ENCODE results near the gene LIPM. TPM values are rescaled to one million over a fixed set of nuclear protein-coding genes. Genes with fewer than 3 reads are reported as not detected.

Gene LIPM
- total and polyA plus RNA-seq, 2 of the 13 experiments (the other 11 are each of a cell fraction or from before 2014, with no cell fraction given) = not detected

- no peak overlapping the region for H3K9ac ChIP-seq (ENCODE audit: insufficient read depth, low read depth, low read length)
- no peaks in the 10 kb centered on the region for H3K79me2 ChIP-seq (ENCODE audit: insufficient read depth, low read length)
- WGBS (ENCODE audit: low lambda C conversion rate) = 24% methylated on average over 5 of the region's 5 CpGs
- TF ChIP-seq TSC22D2 (CRISPR knock-in tag; IDR thresholded peaks at IDR 0.05; ENCODE audit: borderline replicate concordance) = no peak
- TF ChIP-seq ZSCAN29 (CRISPR knock-in tag; conservative IDR thresholded peaks at IDR 0.05) = no peak
- TF ChIP-seq ZNF326 (CRISPR knock-in tag; IDR thresholded peaks at IDR 0.05; ENCODE audit: borderline replicate concordance) = no peak
- TF ChIP-seq ZNF589 (CRISPR knock-in tag; conservative IDR thresholded peaks at IDR 0.05) = no peak
- TF ChIP-seq ZNF354B (CRISPR knock-in tag; IDR thresholded peaks at IDR 0.05) = no peak
- no peak for TF ChIP-seq HES4 (CRISPR knock-in tag; IDR thresholded peaks at IDR 0.05; ENCODE audit: borderline replicate concordance)
- TF ChIP-seq ZNF143 (CRISPR knock-in tag; IDR thresholded peaks at IDR 0.05) = no peak
- DNase-seq (ENCODE audit: low spot score) (no peak), FAIRE-seq (no peak), ATAC-seq (no peak)
- no peak overlapping the region for H2AFZ ChIP-seq (ENCODE audit: low read length)
- H3K4me3 ChIP-seq (replicated peaks in 1 of 3; ENCODE audit: insufficient read depth in 1 of 3, low read depth in 2 of 3, low read length in 3 of 3) = no peak overlapping the region
- no peaks in the 10 kb centered on the region for H3K36me3 ChIP-seq (replicated peaks in 1 of 2; ENCODE audit: control insufficient read depth in 1 of 2, insufficient read depth in 2 of 2, low read length in 2 of 2)
- H3K27me3 ChIP-seq (ENCODE audit: control insufficient read depth in 1 of 2, insufficient read depth in 2 of 2, low read length in 2 of 2) = no peaks in the 10 kb centered on the region; a peak in 2 of 5 replicates
- H4K20me1 ChIP-seq (ENCODE audit: insufficient read depth, low read length) = no peaks in the 10 kb centered on the region
- H3K4me2 ChIP-seq (ENCODE audit: low read depth, low read length) = no peak overlapping the region
- BruUV-seq (replicated peaks) = no TSS peak
- CTCF ChIA-PET (ENCODE audit: low intra/inter-chr PET ratio, low total read pairs) = no interaction called here
- H3K27ac ChIP-seq (ENCODE audit: extremely low read length, insufficient read depth, low read length) = no peak overlapping the region
- in situ Hi-C loops (cut with HindIII; ENCODE audit: extremely low pct_ligation_motif_present, low pct_unique_long_range_greater_than_20kb) = loop anchor here (25.0 kb wide), 1 partner anchor 371 kb away; the partner anchor contains the start of gene CH25H
- POLR2A ChIA-PET = no interaction called here
- intact Hi-C loops (cut with micrococcal nuclease; ENCODE audit: unreplicated experiment) = no loop called here
- H3K9me3 ChIP-seq (ENCODE audit: low read length) = no peaks in the 10 kb centered on the region
- H3K4me1 ChIP-seq (ENCODE audit: insufficient read depth, low read length) = no peaks in the 10 kb centered on the region
Measured at GRCh38 chr10:88840881-88841280, 38.4 kb downstream of the LIPM start.

- DNase-seq (ENCODE audit: low spot score) = no peak
- ChIA-PET CTCF (ENCODE audit: low intra/inter-chr PET ratio, low total read pairs) (no interaction called here), POLR2A (no interaction called here)
- Histone ChIP-seq H3K27ac (ENCODE audit: extremely low read length, insufficient read depth, low read length) (no peak overlapping the region), H3K79me2 (ENCODE audit: insufficient read depth, low read length) (no peaks in the 10 kb centered on the region), H2AFZ (ENCODE audit: low read length) (no peak overlapping the region), H3K4me1 (ENCODE audit: insufficient read depth, low read length) (no peaks in the 10 kb centered on the region), H3K36me3 (replicated peaks in 1 of 2; ENCODE audit: control insufficient read depth in 1 of 2, insufficient read depth in 2 of 2, low read length in 2 of 2) (no peaks in the 10 kb centered on the region), H3K9me3 (ENCODE audit: low read length) (no peaks in the 10 kb centered on the region), H4K20me1 (ENCODE audit: insufficient read depth, low read length) (no peaks in the 10 kb centered on the region), H3K4me3 (replicated peaks in 1 of 3; ENCODE audit: insufficient read depth in 1 of 3, low read depth in 2 of 3, low read length in 3 of 3) (no peak overlapping the region), H3K4me2 (ENCODE audit: low read depth, low read length) (no peak overlapping the region), H3K9ac (ENCODE audit: insufficient read depth, low read depth, low read length) (no peak overlapping the region), H3K27me3 (ENCODE audit: control insufficient read depth in 1 of 2, insufficient read depth in 2 of 2, low read length in 2 of 2) (no peaks in the 10 kb centered on the region; a peak in 2 of 5 replicates)
- intact Hi-C loops (cut with micrococcal nuclease; ENCODE audit: unreplicated experiment) (no loop called here), in situ Hi-C loops (cut with HindIII; ENCODE audit: extremely low pct_ligation_motif_present, low pct_unique_long_range_greater_than_20kb) (loop anchor here (25.0 kb wide), 1 partner anchor 371 kb away; the partner anchor contains the start of gene CH25H)
- WGBS (ENCODE audit: low lambda C conversion rate) = 33% methylated on average over 6 of the region's 6 CpGs
- no peak for ATAC-seq
- no peak for FAIRE-seq
- BruUV-seq (replicated peaks) = no TSS peak
- TF ChIP-seq CENPBD1 (CRISPR knock-in tag; IDR thresholded peaks at IDR 0.05; ENCODE audit: borderline replicate concordance, low read depth) (no peak), SMAD3 (CRISPR knock-in tag; IDR thresholded peaks at IDR 0.05) (no peak), IKZF1 (IDR thresholded peaks at IDR 0.05) (no peak), REL (CRISPR knock-in tag; conservative IDR thresholded peaks at IDR 0.05) (no peak), PRDM4 (CRISPR knock-in tag; IDR thresholded peaks at IDR 0.05; ENCODE audit: borderline replicate concordance) (no peak), ZNF350 (CRISPR knock-in tag; IDR thresholded peaks at IDR 0.05; ENCODE audit: borderline replicate concordance, low read depth) (no peak)
Measured at GRCh38 chr10:88841316-88842111, 39.0 kb downstream of the LIPM start.
